DND-41 (cell line): ENCODE data around the gene PLA2G2A.

Experiments used
- ATAC-seq: fragments of 200-7000 bp; cut with Tn5 transposase; 3 replicates; pipeline ENCODE4 v1.9.1; 2021; ENCODE audit warnings: low read depth; ENCODE audit not compliant: insufficient read depth
- DNase-seq: peaks from one replicate; pipeline ENCODE4 v3.0.0-alpha.2; 2020
- H2AFZ ChIP-seq: 2 replicates; pipeline ENCODE4 v1.6.0; 2012; ENCODE audit warnings: low read depth, low read length
- H3K27ac ChIP-seq: 2 replicates; pipeline ENCODE4 v1.5.1; 2012; ENCODE audit warnings: low read length, inconsistent platforms
- H3K27me3 ChIP-seq: fragments of 200-600 bp; sonication (generic); 2 replicates; pipeline ENCODE4 v1.6.0; 2012; ENCODE audit warnings: low read length, mild to moderate bottlenecking, inconsistent platforms; ENCODE audit not compliant: insufficient read depth, poor library complexity
- H3K36me3 ChIP-seq: 2 replicates; pipeline ENCODE4 v1.5.1; 2012; ENCODE audit warnings: low read length, inconsistent platforms; ENCODE audit not compliant: insufficient read depth
- H3K4me1 ChIP-seq: 2 replicates; pipeline ENCODE4 v1.5.1; 2012; ENCODE audit warnings: mild to moderate bottlenecking, low read length; ENCODE audit not compliant: insufficient read depth
- H3K4me2 ChIP-seq: 2 replicates; pipeline ENCODE4 v1.6.0; 2012; ENCODE audit warnings: mild to moderate bottlenecking, moderate library complexity, low read length, inconsistent platforms; ENCODE audit not compliant: insufficient read depth
- H3K4me3 ChIP-seq, 2 experiments: fragments of 200-600 bp in 1 of 2; shearing (Covaris generic) in 1 of 2; 2 replicates each; pipeline ENCODE4 v1.5.1; 2012 to 2016; ENCODE audit warnings: inconsistent platforms in 2 of 2, low read length in 2 of 2, mild to moderate bottlenecking in 2 of 2, low read depth in 1 of 2, moderate library complexity in 1 of 2
- H3K79me2 ChIP-seq: 2 replicates; pipeline ENCODE4 v1.6.0; 2012; ENCODE audit warnings: low read length, inconsistent platforms; ENCODE audit not compliant: insufficient read depth
- H3K9ac ChIP-seq: 2 replicates; pipeline ENCODE4 v1.6.0; 2012; ENCODE audit warnings: low read depth, mild to moderate bottlenecking, inconsistent platforms, low read length, moderate library complexity
- H3K9me3 ChIP-seq: 2 replicates; pipeline ENCODE4 v1.5.1; 2012; ENCODE audit warnings: low read length, moderate library complexity, mild to moderate bottlenecking, inconsistent platforms; ENCODE audit not compliant: insufficient read depth, severe bottlenecking
- H4K20me1 ChIP-seq: 2 replicates; pipeline ENCODE4 v1.6.0; 2012; ENCODE audit warnings: low read length; ENCODE audit not compliant: insufficient read depth
- CTCF ChIP-seq: IDR thresholded peaks from 2 replicates; pipeline ENCODE4 v1.5.1; 2012; ENCODE audit warnings: borderline replicate concordance, low read length, moderate library complexity, mild to moderate bottlenecking; ENCODE audit not compliant: poor library complexity, severe bottlenecking; ENCODE audit errors: extremely low read depth
- EZH2 ChIP-seq: IDR thresholded peaks from 3 replicates; pipeline ENCODE4 v1.6.1; 2012; ENCODE audit warnings: borderline replicate concordance, low read depth, mild to moderate bottlenecking, moderate library complexity, low read length, inconsistent platforms; ENCODE audit not compliant: severe bottlenecking

Gene PLA2G2A

DNA sequence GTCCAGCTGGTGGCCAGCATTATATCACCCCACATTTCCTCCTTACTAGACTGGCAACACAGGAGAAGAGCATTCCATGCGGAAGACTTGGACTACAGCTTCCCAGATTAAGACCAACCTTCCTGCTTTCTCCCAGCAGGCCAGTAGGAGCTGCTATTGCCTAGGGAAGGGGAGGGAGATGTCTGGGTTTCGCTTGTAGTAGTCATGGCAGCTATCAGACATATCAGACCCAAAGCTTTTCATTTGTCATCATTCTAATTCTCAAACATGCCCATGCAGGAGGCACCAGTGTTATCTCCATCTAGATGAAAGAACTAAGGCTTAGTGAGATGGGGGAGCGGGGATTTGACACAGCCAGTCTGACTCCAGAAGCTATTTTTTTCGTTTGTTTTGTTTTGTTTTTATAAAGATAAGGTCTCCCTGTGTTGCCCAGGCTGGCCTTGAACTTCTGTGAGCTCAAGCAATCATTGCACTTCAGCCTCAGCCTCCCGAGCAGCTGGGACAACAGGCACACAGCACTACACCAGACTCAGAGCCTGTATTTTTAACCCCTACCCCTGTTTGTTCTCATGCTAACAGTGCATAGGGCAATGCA lies 4.5 kb downstream of the PLA2G2A start:
- no peak for DNase-seq
- peaks cover 12% of the 10 kb centered on the region for H3K27me3 ChIP-seq
- TF ChIP-seq EZH2 (no peak), CTCF (peak; percentile 60)
- no peak overlapping the region for H3K4me2 ChIP-seq
- H3K9me3 ChIP-seq = no peaks in the 10 kb centered on the region
- no peaks in the 10 kb centered on the region for H3K79me2 ChIP-seq
- H3K27ac ChIP-seq = no peak overlapping the region
- H3K36me3 ChIP-seq = no peaks in the 10 kb centered on the region
- H2AFZ ChIP-seq = no peak overlapping the region
- no peaks in the 10 kb centered on the region for H4K20me1 ChIP-seq
- ATAC-seq = no peak
- no peak overlapping the region for H3K9ac ChIP-seq
- H3K4me1 ChIP-seq = no peaks in the 10 kb centered on the region
- no peak overlapping the region for H3K4me3 ChIP-seq

DNA sequence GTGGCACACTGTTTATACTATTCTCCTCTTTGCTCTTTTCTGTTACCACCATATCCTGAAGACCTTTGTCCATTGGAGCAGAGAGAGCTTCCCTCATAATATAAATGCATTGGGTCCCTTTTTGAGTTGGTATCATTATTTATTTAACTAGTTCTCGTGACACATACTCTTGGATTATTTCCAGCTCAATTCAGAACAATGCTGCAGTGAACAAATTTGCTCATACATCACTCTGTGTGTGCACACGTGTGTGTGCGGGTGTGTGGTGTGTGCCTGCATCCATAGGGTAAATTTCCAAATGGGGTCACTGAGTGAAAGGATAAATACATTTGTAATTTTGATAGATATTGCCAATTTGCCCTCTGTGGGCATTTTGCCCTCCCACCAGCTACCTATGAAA lies 5.8 kb downstream of the PLA2G2A start:
- H3K9me3 ChIP-seq = no peaks in the 10 kb centered on the region
- TF ChIP-seq EZH2 = no peak
- no peak for TF ChIP-seq CTCF
- H3K36me3 ChIP-seq = no peaks in the 10 kb centered on the region
- H3K9ac ChIP-seq = no peak overlapping the region
- no peak overlapping the region for H3K4me2 ChIP-seq
- no peaks in the 10 kb centered on the region for H3K4me1 ChIP-seq
- H3K79me2 ChIP-seq = no peaks in the 10 kb centered on the region
- H3K4me3 ChIP-seq = no peak overlapping the region
- no peak overlapping the region for H3K27ac ChIP-seq
- no peak for DNase-seq
- no peaks in the 10 kb centered on the region for H4K20me1 ChIP-seq
- no peak overlapping the region for H2AFZ ChIP-seq
- peaks cover 12% of the 10 kb centered on the region for H3K27me3 ChIP-seq
- no peak for ATAC-seq

DNA sequence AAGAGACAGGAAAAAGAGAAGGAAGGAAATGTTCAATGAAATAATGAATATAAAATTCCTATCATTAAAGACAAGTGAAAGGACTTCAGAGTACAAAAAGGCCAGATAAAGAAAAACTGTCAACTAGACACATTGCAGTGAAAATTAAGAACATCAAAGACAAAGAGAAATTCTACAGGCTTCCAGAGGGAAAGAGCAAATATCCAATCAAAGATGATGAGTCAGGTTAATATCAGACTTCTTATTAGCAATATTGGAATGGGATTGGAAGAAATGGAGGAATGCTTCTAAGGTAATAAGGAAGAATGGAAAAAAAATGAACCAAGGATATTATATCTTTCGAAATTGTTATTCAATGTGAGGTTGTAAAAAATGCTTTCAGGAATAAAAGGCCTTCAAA lies 7.8 kb downstream of the PLA2G2A start:
- H3K36me3 ChIP-seq = no peaks in the 10 kb centered on the region
- H2AFZ ChIP-seq = no peak overlapping the region
- H3K4me1 ChIP-seq = no peaks in the 10 kb centered on the region
- no peak overlapping the region for H3K27ac ChIP-seq
- DNase-seq = no peak
- no peaks in the 10 kb centered on the region for H3K79me2 ChIP-seq
- no peak overlapping the region for H3K9ac ChIP-seq
- no peak overlapping the region for H3K4me3 ChIP-seq
- TF ChIP-seq EZH2 (no peak), CTCF (no peak)
- no peaks in the 10 kb centered on the region for H4K20me1 ChIP-seq
- H3K27me3 ChIP-seq = peaks cover 9% of the 10 kb centered on the region
- ATAC-seq = no peak
- H3K9me3 ChIP-seq = no peaks in the 10 kb centered on the region
- no peak overlapping the region for H3K4me2 ChIP-seq
